Heart left ventricle (tissue), 16 donors: Measurements from ENCODE around the gene TTC7B. TPM values are rescaled to one million over a fixed set of nuclear protein-coding genes. Genes with fewer than 3 reads are reported as not detected.

Experiments
- ATAC-seq, 4 donors: fragments of 200-7000 bp; cut with Tn5 transposase; one replicate each; pipeline ENCODE4 v1.9.1; 2020 to 2022; ENCODE audit warnings: moderate library complexity in 4 of 4, mild to moderate bottlenecking in 3 of 4, moderate number of reproducible peaks in 1 of 4
- DNase-seq, 5 donors: peaks; one replicate each; pipeline ENCODE4 v3.0.0-alpha.2; 2020
- H3K27ac ChIP-seq, 12 donors: fragments of 200-600 bp; sonication (generic) in 4 of 12; one replicate each; pipeline versions ENCODE4 v1.5.0 to v1.8.0; 2016 to 2022; ENCODE audit warnings: mild to moderate bottlenecking in 2 of 12
- H3K27me3 ChIP-seq, 9 donors: fragments of 200-600 bp; sonication (generic) in 2 of 9; one replicate each; pipeline versions ENCODE4 v1.5.1 to v1.8.0; 2016 to 2022; ENCODE audit warnings: mild to moderate bottlenecking in 3 of 9
- H3K36me3 ChIP-seq, 9 donors: fragments of 200-600 bp; sonication (generic) in 2 of 9; one replicate each; pipeline versions ENCODE4 v1.5.0 to v1.8.0; 2018 to 2022; ENCODE audit warnings: mild to moderate bottlenecking in 2 of 9
- H3K4me1 ChIP-seq, 12 donors: fragments of 200-600 bp; sonication (generic) in 4 of 12; one replicate each; pipeline versions ENCODE4 v1.5.0 to v1.8.0; 2016 to 2022; ENCODE audit warnings: mild to moderate bottlenecking in 3 of 12
- H3K4me3 ChIP-seq, 12 donors: fragments of 200-600 bp; sonication (generic) in 4 of 12; one replicate each; pipeline versions ENCODE4 v1.5.0 to v1.8.0; 2017 to 2022; ENCODE audit warnings: mild to moderate bottlenecking in 9 of 12, moderate library complexity in 4 of 12
- H3K9me3 ChIP-seq, 12 donors: fragments of 200-600 bp; sonication (generic) in 4 of 12; one replicate each; pipeline versions ENCODE4 v1.5.0 to v1.8.0; 2016 to 2022; ENCODE audit warnings: mild to moderate bottlenecking in 1 of 12
- CTCF ChIP-seq, 12 donors: fragments of 200-600 bp; sonication (generic) in 4 of 12; IDR thresholded peaks; one replicate each; pipeline versions ENCODE4 v1.5.0 to v1.8.0; 2018 to 2022; ENCODE audit warnings: antibody characterized with exemption in 12 of 12, mild to moderate bottlenecking in 5 of 12
- POLR2A ChIP-seq, 2 donors: fragments of 450-650 bp; IDR thresholded peaks; one replicate each; pipeline ENCODE4 v1.6.1; 2017; ENCODE audit warnings: antibody characterized with exemption in 2 of 2, mild to moderate bottlenecking in 2 of 2, moderate library complexity in 2 of 2
- WGBS, 4 donors: extraction: QIAGEN DNeasy Blood & Tissue Kit in 2 of 4; methylation state at CpG; one replicate each; pipeline versions ENCODE4 v1.1.5 to v1.1.7; 2013 to 2018; 5-methylcytosine and 5-hydroxymethylcytosine counted together
- intact Hi-C, 10 donors: fragments of 100-400 bp; cut with DNase I; formaldehyde crosslinking; loops; one replicate each; pipeline versions ENCODE4 v1.11.1 to v1.14.2; 2022
- polyA plus RNA-seq, 2 donors: library from polyadenylated mRNA; stranded (reverse); fragments of 200-250 nt; gene quantifications; one replicate each; pipeline ENCODE4 v1.2.3, GENCODE V29; 2013
- total RNA-seq, 9 donors: library from RNA; depleted of rRNA in 2 of 9; stranded (reverse); fragments of >200 nt in 2 of 9; fragmentation: NEBNext Ultra II Directional in 3 of 9; extraction: Animal tissue kit (Norgen Biotek cat#: 25700) in 3 of 9; gene quantifications; one replicate each; pipeline versions ENCODE4 v1.1.0 to v1.2.4, GENCODE V29; 2016 to 2023
- donor health status: ischemic (EF 13 %, LVEDD 7.1; RV severe dilation, severe dysfunction).
- donor health status: healthy with polysubstance abuse.
- donor health status: DM: no; HTN: yes; CAD: no.
- donor health status: DM: no; HTN: no; CAD: no.
- donor health status: ischemic (EF 25% LVEDD 6.9; RV normal size, moderate dysfunction).
- donor health status: ischemic (EF 25% LVEDD 5.7; RV mildly dilated, moderate dysfunction).
- donor health status: healthy.
- donor health status: DM: yes; HTN: yes; CAD: no.
- donor health status: ischemic (EF 35%, LVEDD 5.7; RV mildly dilated, moderate dysfunction).
- donor health status: nonischemic (EF 11% LVEDD 7.7; RV severe dilation, severe dysfunction).
- donor health status: DM: yes; HTN: yes; CAD: no.
- donor health status: PGD.
- donor health status: ischemic (EF 29% LVEDD 5.4; RV normal size, mild dysfunction).
- donor health status: nonischemic (EF 23%, LVEDD 6.1; RV moderate dilation, normal function).

Gene TTC7B
- total and polyA plus RNA-seq, 11 donors, result 20.3 to 76.1 (median 62.6) TPM

GRCh38 chr14:90849787-90850444 is 33.7 kb upstream of the TTC7B start:
- no peak for DNase-seq
- peaks cover 0 to 25% (median 14%) of the 10 kb centered on the region in 12 donors for H3K4me1 ChIP-seq
- H3K27me3 ChIP-seq, result no peaks in the 10 kb centered on the region
- no peaks in the 10 kb centered on the region for H3K36me3 ChIP-seq
- no peaks in the 10 kb centered on the region for H3K9me3 ChIP-seq
- no peak for TF ChIP-seq CTCF (IDR thresholded peaks at IDR 0.05)
- peak overlapping the region in 9 of 12 donors; percentile 7 to 58 (median 18) for H3K27ac ChIP-seq
- intact Hi-C loops, result no loop called here
- 76 to 78% (median 77%) methylated on average over 7 of the region's 7 CpGs for WGBS, 4 donors
- peak in 2 of 4 donors; percentile 37 to 56 for ATAC-seq
- no peak overlapping the region for H3K4me3 ChIP-seq

- WGBS, 4 donors, result 94 to 97% (median 94%) methylated on average over 17 of the region's 17 CpGs
- Histone ChIP-seq H3K27ac (peak overlapping the region in 3 of 12 donors; percentile 39 to 58 (median 51)), H3K4me3 (no peak overlapping the region), H3K27me3 (no peaks in the 10 kb centered on the region), H3K4me1 (peaks cover 0 to 25% (median 14%) of the 10 kb centered on the region in 12 donors), H3K9me3 (no peaks in the 10 kb centered on the region), H3K36me3 (no peaks in the 10 kb centered on the region)
- DNase-seq, result no peak
- no peak for ATAC-seq
- no peak for TF ChIP-seq CTCF (IDR thresholded peaks at IDR 0.05)
- TF ChIP-seq POLR2A (IDR thresholded peaks at IDR 0.05), result no peak
- intact Hi-C loops, result no loop called here
These were observed 32.9 kb upstream of the TTC7B start for GRCh38 chr14:90848944-90849731.

- no peak overlapping the region for H3K27ac ChIP-seq
- no peak overlapping the region for H3K4me3 ChIP-seq
- no peak for TF ChIP-seq CTCF (IDR thresholded peaks at IDR 0.05)
- no peak for TF ChIP-seq POLR2A (IDR thresholded peaks at IDR 0.05)
- intact Hi-C loops, result no loop called here
- no peaks in the 10 kb centered on the region for H3K36me3 ChIP-seq
- H3K27me3 ChIP-seq, result no peaks in the 10 kb centered on the region
- H3K4me1 ChIP-seq, result peaks cover 0 to 22% (median 14%) of the 10 kb centered on the region in 12 donors
- DNase-seq (no peak), ATAC-seq (no peak)
- H3K9me3 ChIP-seq, result no peaks in the 10 kb centered on the region
- WGBS, 4 donors, result 92 to 96% (median 95%) methylated on average over 4 of the region's 4 CpGs
These were observed 30.3 kb upstream of the TTC7B start for GRCh38 chr14:90846511-90846910.

- Histone ChIP-seq H3K4me3 (no peak overlapping the region), H3K27ac (no peak overlapping the region), H3K4me1 (peaks cover 0 to 12% (median 2%) of the 10 kb centered on the region in 12 donors), H3K9me3 (no peaks in the 10 kb centered on the region), H3K27me3 (no peaks in the 10 kb centered on the region), H3K36me3 (no peaks in the 10 kb centered on the region)
- no peak for ATAC-seq
- WGBS, 4 donors, result 57 to 90% (median 74%) methylated on average over 3 of the region's 3 CpGs
- intact Hi-C loops, result no loop called here
- TF ChIP-seq POLR2A (IDR thresholded peaks at IDR 0.05) (no peak), CTCF (IDR thresholded peaks at IDR 0.05) (no peak)
- DNase-seq, result peak in 1 of 5 donors; percentile 4
These were observed 28.1 kb upstream of the TTC7B start for GRCh38 chr14:90844321-90844720.
